HG02870 (cell line): ENCODE results near the gene ADIRF.
"Not testable (repeated sequence)": the region's sequence is repeated elsewhere in the genome, so short reads cannot be mapped to it uniquely, and the experiment has no call there.

Experiments used
- ATAC-seq: cut with Tn5 transposase; IDR thresholded peaks from one replicate; pipeline ENCODE4 v1.9.1; 2021; ENCODE audit warnings: mild to moderate bottlenecking, moderate library complexity; ENCODE audit not compliant: unreplicated experiment

The ADIRF gene

DNA sequence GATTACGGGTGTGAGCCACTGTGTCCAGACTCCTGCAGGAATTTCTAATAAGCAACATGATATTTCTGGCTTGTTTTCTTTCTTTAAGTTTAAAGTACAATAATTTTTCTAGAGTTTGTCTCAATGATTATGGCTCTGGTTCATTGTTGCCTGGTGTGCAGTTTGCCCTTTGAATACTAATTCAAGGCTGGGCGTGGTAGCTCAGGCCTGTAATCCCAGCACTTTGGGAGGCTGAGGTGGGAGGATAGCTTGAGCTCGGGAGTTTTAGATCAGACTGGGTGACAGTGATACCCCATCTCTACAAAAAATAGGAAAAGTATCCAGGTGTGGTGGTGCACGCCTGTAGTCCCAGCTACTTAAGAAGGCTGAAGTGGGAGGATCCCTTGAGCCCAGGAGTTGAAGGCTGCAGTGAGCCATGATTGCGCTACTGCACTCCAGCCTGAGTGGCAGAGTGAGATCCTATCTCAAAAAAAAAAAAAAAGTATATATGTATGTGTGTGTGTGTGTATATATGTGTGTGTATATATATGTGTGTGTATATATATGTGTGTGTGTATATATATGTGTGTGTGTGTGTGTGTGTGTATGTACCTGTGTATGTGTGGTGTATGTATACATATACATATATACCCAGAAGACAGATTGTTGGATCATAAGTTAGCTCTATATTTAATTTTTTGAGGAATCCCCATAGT is 8.2 kb downstream of the ADIRF start:
- no peak for ATAC-seq

DNA sequence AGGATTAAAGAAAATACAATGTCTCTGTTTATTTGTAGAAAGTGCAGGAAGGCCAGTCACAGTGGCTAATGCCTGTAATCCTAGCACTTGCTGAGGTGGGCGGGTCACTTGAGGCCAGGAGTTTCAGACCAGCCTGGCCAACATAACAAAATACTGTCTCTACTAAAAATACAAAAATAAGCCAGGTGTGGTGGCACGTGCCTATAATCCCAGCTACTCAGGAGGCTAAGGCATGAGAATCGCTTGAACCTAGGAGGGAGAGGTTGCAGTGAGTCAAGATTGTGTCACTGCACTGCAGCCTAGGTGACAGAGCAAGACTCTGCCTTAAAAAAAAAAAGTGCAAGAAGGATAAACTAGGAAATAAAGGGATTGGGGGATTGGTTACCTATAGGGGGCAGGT is 10.2 kb downstream of the ADIRF start:
- ATAC-seq = not testable (repeated sequence)

DNA sequence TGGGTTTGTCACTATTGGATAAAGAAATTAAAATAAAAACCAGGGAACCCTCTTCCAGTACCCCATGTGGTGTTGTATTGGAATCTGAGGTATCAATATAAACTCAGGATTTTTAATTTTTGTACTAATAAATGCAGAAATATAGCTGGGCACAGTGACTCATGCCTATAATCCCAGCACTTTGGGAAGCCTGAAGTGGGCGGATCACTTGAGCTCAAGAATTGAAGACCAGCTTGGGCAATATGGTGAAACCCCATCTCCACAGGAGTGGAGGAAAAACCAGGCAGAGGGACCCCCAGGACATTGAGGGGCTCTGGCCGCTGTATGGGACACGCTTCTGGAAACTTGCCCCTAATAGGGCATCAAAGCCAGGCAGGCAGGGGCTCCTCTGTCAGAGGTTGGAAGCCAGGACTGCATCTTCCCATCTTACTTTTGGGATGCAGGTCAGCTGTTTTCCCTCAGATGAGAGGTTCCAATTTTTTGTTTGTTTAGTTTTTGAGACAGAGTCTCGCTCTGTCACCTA is 11.1 kb downstream of the ADIRF start:
- no peak for ATAC-seq

DNA sequence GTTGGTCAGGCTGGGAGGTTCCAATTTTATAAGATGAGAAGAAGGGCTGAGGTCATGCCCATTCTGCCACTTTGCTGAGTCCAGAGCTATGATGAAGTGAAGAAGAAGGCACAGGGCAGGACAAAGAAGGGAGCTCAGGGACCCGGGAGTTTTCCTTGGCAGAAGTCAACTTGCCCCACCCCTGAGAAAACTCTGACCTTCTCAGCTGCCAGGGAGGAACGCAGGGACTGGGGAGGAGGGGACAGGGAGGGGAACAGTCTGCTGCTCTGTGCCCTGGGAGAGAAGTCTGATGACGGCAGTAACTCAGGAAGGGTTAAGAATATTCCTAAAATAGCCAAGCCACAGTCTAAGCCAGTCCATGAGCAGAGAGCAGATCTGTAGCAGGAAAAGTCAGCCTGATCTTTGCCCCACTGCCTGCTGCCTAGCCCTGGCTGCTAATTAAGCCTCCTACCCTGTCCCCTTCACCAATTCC is 11.7 kb downstream of the ADIRF start:
- no peak for ATAC-seq

DNA sequence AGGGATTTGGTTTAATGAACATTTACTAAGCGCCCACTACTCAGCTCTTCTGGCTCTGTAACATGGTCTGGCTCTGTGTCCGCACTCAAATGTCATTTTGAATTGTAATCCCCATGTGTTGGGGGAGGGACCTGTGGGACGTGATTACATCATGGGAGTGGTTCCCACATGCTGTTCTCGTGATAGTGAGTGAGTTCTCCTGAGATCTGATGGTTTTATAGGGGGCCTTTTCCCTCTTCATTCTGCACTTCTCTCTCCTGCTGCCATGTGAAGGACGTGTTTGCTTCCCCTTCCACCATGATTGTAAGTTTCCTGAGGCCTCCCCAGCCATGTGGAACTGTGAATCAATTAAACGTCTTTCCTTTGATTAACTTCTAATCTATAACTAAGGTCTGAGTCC is 12.7 kb downstream of the ADIRF start:
- ATAC-seq = not testable (repeated sequence)

DNA sequence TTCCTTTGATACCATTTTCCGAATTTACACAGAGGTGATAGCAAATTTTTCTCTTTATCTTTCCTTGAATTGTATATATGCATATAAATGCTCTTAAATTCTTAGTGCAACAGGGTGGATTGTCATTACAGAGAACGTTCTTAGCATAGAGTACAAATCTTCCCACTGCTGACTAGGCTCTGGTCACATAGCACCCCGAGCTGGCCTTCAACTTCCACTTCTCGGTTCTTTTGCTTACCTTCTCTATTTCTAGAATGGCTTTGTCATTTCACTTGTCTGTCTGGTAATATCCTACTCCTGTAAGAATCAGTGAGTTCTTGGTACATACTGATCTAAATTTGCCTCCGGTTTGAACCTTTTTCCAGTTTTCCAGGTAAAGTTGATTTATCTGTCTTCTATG is 13.4 kb downstream of the ADIRF start:
- no peak for ATAC-seq

DNA sequence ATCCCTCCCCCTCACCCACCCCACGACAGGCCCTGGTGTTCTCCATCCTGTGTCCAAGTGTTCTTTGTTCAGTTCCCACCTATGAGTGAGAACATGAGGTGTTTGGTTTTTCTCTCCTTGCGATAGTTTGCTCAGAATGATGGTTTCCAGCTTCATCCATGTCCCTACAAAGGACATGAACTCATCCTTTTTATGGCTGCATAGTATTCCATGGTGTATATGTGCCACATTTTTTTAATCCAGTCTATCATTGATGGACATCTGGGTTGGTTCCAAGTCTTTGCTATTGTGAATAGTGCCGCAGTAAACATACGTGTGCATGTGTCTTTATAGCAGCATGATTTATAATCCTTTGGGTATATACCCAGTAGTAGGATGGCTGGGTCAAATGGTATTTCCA is 16.2 kb downstream of the ADIRF start:
- ATAC-seq = not testable (repeated sequence)

DNA sequence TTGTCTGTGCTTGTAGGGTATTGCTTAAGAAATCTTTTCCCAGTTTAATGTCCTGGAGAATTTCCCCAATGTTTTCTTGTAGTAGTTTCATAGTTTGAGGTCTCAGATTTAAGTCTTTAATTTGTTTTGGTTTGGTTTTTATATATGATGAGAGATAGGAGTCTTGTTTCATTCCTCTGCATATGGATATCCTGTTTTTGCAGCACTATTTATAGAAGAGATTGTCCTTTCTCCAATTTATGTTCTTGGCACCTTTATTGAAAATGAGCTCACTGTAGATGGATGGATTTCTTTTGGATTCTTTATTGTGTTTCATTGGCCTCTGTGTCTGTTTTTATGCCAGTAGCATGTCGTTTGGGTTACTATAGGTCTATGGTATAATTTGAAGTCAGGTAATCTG is 20.2 kb downstream of the ADIRF start:
- no peak for ATAC-seq

DNA sequence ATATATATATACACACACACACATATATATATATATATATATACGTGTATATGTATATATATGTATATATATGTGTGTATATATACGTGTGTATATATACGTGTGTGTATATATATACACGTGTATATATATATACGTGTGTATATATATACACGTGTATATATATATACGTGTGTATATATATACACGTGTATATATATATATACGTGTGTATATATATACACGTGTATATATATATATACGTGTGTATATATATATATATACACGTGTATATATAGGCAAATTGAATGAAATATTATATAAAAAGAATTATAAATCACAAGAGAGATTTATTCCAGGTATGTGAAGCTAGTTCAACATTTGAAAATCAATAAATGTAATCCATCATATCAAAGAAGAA is 23.1 kb downstream of the ADIRF start:
- ATAC-seq = not testable (repeated sequence)

DNA sequence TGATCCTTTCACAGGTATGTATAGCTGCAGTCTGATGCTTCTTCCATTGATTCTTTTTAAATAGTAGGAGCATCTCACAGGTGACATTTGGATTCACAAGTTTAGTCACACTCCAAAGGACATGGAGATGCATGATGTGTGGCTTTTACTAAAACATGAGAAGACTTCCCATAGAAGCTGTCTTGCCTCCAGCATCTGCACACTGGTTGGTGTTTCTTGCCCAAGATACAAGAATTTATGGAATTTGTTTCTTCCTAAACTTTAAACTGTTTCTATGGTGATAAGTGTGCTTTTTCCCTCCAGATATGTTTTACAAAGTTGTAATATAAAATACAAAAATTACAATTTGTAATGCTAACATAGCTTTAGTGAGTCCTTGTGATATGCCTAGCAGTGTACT is 24.2 kb downstream of the ADIRF start:
- ATAC-seq = no peak

DNA sequence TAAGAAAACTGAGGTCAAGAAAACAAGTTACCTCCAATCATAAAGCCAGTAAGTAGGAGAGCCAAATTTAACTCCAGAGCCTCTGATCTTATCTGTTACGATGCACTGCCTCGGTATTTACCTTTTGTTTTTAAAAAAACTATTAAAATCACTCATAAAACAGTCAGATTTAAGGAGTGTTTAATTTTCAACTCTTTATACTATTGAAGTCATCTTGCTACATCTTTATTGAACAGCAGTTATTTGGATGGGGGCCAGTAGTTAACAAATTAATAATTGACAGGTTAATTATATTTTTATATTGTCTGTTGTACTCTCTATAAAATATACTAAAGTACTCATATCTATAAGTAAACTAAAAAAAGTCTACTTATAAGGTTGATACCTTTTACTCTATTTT is 24.6 kb downstream of the ADIRF start:
- no peak for ATAC-seq

DNA sequence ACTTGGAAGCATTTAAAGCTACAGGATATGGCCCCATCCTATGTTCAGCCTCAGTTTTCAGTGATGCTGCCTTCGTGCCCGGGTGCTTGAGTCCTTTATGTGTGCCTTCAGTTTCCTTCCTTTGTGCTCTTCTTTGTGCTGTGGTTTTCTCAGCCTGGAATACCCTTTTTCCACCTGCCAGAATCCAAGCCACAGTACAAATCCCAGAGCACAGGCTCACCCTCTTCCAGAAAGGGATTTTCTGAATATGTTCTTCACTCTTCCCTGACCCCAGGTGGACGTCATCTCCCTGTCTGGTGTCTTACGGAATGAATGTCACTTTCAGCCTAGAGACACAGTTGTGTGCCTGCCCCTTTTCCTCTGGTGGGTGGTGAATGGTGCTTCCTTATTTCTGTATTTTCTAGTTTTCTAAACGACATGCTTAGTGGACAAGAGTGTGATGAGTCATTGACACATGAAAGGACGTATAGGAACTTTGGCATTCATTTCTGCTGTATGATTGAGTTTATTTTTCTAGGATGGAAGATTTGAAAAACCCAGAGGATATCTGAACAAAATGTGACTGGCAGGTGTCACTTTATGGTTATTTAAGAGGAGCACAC is 31.6 kb downstream of the ADIRF start:
- not testable (repeated sequence) for ATAC-seq

DNA sequence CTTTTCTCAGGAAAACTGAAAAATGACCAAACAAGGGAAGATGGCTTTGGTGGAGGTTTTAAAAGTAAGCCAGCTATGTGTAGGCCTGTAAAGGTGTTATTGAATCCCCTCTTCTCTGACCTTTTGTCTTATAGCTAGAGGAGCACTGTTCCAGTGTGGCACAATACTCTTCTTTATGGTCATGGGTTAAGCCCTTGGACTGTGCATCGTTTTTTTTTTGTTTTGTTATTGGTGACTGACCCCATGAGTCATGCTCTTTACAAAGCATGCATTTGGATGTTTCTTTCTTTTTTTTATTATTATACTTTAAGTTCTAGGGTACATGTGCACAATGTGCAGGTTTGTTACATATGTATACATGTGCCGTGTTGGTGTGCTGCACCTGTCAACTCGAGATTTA is 32.2 kb downstream of the ADIRF start:
- ATAC-seq = no peak

DNA sequence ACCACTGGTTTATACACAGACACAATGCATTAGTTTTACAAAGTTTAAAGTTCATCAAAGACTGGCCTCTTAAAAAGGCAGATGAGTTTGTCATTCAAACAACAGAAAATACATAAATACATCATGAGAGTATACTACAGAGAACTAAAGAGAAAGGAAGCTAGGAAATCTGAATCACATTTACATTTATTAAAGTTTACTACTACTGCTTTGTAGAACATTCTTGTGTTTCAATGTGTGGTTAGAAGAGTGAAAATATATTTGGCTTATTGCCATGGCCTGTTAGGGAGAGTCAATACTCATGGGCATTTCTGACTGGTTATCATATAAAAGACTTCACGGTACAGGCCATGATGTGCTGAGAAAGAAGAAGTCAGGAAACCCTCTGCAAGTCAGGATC is 38.8 kb downstream of the ADIRF start:
- ATAC-seq = not testable (repeated sequence)

DNA sequence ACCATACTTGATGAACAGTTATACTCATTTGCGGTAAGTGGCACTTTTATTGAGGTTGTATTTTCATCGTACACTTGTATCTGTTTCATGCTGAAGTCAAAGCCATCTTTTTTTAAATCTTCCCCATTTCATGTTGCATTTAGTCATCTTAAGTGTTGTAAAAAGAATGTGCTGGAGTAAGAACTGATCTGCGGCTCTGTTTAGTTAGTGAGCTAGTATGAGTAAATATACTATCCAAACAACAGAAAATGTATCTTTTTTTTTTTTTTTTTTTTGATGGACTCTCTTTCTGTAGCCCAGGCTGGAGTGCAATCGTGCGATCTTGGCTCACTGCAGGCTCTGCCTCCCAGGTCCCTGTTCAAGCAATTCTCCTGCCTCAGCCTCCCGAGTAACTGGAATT is 39.4 kb downstream of the ADIRF start:
- ATAC-seq = not testable (repeated sequence)

DNA sequence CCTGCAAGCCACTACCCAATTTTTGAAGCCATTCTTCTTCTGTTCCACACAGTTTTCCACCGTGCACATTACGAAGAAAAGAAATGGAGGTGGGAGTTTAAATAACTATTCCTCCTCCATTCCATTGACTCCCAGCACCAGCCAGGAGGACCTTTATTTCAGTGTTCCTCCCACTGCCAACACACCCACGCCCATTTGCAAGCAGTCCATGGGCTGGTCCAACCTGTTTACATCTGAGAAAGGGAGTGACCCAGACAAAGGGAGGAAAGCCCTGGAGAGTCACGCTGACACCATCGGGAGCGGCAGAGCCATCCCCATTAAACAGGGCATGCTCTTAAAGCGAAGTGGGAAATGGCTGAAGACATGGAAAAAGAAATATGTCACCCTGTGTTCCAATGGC is 40.0 kb downstream of the ADIRF start:
- not testable (repeated sequence) for ATAC-seq

DNA sequence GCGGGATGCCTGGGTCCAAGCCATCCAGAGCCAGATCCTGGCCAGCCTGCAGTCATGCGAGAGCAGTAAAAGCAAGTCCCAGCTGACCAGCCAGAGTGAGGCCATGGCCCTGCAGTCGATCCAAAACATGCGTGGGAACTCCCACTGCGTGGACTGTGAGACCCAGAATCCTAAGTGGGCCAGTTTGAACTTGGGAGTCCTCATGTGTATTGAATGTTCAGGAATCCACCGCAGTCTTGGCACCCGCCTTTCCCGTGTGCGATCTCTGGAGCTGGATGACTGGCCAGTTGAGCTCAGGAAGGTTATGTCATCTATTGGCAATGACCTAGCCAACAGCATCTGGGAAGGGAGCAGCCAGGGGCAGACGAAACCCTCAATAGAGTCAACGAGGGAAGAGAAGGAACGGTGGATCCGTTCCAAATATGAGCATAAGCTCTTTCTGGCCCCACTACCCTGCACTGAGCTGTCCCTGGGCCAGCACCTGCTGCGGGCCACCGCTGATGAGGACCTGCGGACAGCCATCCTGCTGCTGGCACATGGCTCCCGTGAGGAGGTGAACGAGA is 40.9 kb downstream of the ADIRF start:
- ATAC-seq = not testable (repeated sequence)

DNA sequence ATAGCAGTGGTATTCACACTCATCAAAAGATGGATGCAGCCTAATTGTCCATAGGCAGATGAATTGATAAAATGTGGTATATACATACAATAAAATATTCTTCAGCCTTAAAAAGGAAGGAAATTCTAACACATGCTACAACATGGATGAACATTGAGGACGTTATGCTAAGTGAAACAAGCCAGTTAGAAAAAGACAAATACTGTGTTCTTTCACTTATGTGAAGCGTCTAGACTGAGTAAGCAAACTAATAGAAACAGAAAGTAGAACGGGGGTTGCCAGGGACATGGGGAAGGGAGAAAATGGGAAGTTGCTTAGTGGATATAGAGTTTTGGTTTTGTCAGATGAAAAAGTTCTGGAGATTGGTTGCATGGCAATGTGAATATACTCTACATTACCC is 45.2 kb downstream of the ADIRF start:
- not testable (repeated sequence) for ATAC-seq

DNA sequence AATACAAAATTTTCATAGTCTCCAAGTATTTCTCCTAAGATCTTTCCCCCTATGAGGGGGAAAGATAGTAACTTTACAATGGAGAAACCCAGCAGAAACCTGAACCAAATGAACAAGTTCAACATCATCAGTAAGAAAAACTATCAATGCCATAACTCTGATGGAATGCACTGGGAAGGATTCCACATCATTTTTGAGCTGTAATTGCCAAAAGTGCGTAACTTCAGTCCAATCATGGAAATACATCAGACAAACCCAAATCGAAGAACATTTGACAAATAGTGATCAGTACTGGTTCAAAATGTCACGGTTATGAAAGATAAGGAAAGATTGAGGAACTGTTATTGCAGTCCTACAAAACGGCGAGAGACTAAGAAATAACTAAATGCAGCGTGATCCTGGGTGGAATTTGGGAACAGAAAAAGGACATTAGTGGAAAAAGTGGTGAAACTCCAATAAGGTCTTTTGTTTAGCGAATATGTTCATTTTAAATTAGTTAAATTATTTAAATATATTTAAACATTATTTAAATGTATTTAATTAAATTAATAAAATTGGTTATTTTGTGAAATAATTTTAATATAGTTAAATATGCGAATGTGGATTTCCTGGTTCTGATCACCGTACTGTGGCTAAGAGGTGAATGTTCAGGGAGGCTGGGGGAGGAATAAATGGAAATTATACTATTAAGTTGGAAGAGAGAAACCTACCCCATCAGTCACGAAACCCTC is 46.9 kb downstream of the ADIRF start:
- not testable (repeated sequence) for ATAC-seq

DNA sequence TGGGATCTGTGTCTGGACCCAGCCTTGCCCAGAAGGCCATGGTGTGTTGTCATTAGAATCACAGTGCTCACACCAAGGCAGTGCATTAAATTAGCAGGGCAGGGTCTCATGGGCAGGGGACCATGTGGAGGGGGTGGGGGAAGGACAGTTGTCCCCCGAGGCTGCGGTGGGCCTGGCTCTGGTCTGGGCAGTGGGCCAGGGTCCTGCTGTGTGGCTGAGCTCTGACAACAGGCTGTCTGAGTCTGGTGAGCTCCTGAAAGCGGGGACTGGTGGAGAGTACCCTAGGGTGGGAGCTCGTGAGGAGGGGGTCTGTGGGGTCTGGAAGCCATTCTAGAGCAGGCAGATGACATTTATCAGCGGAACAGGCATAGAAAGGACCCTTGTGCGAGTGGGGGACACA is 49.8 kb downstream of the ADIRF start:
- not testable (repeated sequence) for ATAC-seq

DNA sequence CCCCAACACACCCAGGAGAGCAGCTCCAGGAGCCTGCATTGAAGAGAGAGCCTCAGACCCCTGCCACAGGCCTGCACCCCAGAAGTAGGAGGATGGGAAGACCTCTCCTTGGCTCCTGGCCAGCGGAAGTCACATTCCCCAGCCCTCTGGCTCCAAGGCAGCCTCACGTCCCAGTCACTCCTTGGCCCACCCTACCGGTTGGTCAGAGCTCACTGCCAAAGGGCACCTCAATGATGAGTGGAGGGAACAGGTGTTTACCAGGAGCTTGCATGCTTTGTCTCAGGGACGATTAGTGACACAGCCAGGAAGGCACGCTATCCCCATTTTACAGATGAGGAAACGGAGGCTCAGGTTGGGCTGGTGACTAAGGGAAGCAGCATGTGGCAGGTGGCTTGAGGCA is 50.8 kb downstream of the ADIRF start:
- not testable (repeated sequence) for ATAC-seq
